ENCODE measurements around the gene ENTPD7. TPM values are rescaled to one million over a fixed set of nuclear protein-coding genes. Genes with fewer than 3 reads are reported as not detected.
"Not testable (repeated sequence)": the region's sequence is repeated elsewhere in the genome, so short reads cannot be mapped to it uniquely, and the experiment has no call there.

Gene ENTPD7
- total RNA-seq: 10 to 100 TPM; 20.2 to 21.5 TPM
- long read RNA-seq, transcript ENTPD7-201 (13 exons, 3,550 nt): major isoform, 8 of 18 reads
- long read RNA-seq, partial matches to known transcripts: 5 of 18 reads
- long read RNA-seq, other reads (novel, unspliced or antisense): 5 of 18 reads

GRCh38 chr10:99659031-99659867 lies at the start of gene ENTPD7:
Gene ENTPD7 (plus strand): TSS chr10:99659509. CDS start chr10:99659957, 448 bp downstream.
- peak; percentile 96 for ATAC-seq
- intact Hi-C loops (cut with DNase I, micrococcal nuclease): no loop called here

GRCh38 chr10:99610221-99610620 lies 49.1 kb upstream of the ENTPD7 start:
- ATAC-seq: no peak
- DNase-seq: no peak
- intact Hi-C loops (cut with DNase I, micrococcal nuclease): loop anchor here (10.0 kb wide), 3 partner anchors 55 to 215 kb away; partner anchors contain the start of gene GOT1 (in 1 of the 2)

More at GRCh38 chr10:99659031-99659867, at the start of gene ENTPD7:
- peak; percentile 96 to 97 for DNase-seq

- intact Hi-C loops (cut with DNase I, micrococcal nuclease): loop anchor here (10.0 kb wide), 3 partner anchors 57 to 217 kb away; partner anchors contain the start of gene GOT1 (in 1 of the 2)
- ATAC-seq (no peak), DNase-seq (no peak)
Measured at GRCh38 chr10:99611326-99611725, 48.0 kb upstream of the ENTPD7 start.

GRCh38 chr10:99612167-99612831 lies 47.0 kb upstream of the ENTPD7 start:
- ATAC-seq (peak; percentile 78), DNase-seq (no peak)
- intact Hi-C loops (cut with DNase I, micrococcal nuclease): loop anchor here (10.0 kb wide), 3 partner anchors 57 to 217 kb away; partner anchors contain the start of gene GOT1 (in 1 of the 2)

GRCh38 chr10:99615426-99615825 lies 43.9 kb upstream of the ENTPD7 start:
- DNase-seq (no peak), ATAC-seq (no peak)
- intact Hi-C loops (cut with DNase I, micrococcal nuclease): loop anchor here (5.0 to 10.0 kb wide), 4 partner anchors 61 to 221 kb away; partner anchors contain the start of gene GOT1 (in 2 of the 2)

- DNase-seq: no peak
- ATAC-seq: no peak
- intact Hi-C loops (cut with DNase I, micrococcal nuclease): loop anchor here (5.0 to 10.0 kb wide), 4 partner anchors 63 to 223 kb away; partner anchors contain the start of gene GOT1 (in 2 of the 2)
Measured at GRCh38 chr10:99617696-99618095, 41.6 kb upstream of the ENTPD7 start.

GRCh38 chr10:99619090-99619800 lies 40.1 kb upstream of the ENTPD7 start:
- intact Hi-C loops (cut with DNase I, micrococcal nuclease): loop anchor here (5.0 to 10.0 kb wide), 4 partner anchors 64 to 224 kb away; partner anchors contain the start of gene GOT1 (in 2 of the 2)
- DNase-seq (no peak), ATAC-seq (no peak)

- DNase-seq: peak; percentile 96 to 98
- ATAC-seq: peak; percentile 75
- intact Hi-C loops (cut with DNase I, micrococcal nuclease): loop anchor here (5.0 to 10.0 kb wide), 5 partner anchors 65 to 225 kb away; partner anchors contain the start of gene GOT1 (in 2 of the 2)
Measured at GRCh38 chr10:99619851-99620710, 39.2 kb upstream of the ENTPD7 start, which contains the start of gene SLC25A28. Gene SLC25A28 (minus strand): TSS chr10:99620439. CDS start chr10:99620335, 104 bp downstream.

- ATAC-seq: peak; percentile 83
- DNase-seq: peak; percentile 93 to 94
- intact Hi-C loops (cut with DNase I, micrococcal nuclease): loop anchor here in 1 of 2 donors (10.0 kb wide), 1 partner anchor 84 kb away; no protein-coding TSS in a partner anchor
Measured at GRCh38 chr10:99620711-99621453, 38.4 kb upstream of the ENTPD7 start.

- ATAC-seq (peak; percentile 9), DNase-seq (peak in 1 of 2 donors; percentile 22)
- intact Hi-C loops (cut with DNase I, micrococcal nuclease): loop anchor here in 1 of 2 donors (10.0 kb wide), 1 partner anchor 83 kb away; no protein-coding TSS in a partner anchor
Measured at GRCh38 chr10:99621454-99622251, 37.7 kb upstream of the ENTPD7 start.

- ATAC-seq (no peak), DNase-seq (no peak)
- intact Hi-C loops (cut with DNase I, micrococcal nuclease): loop anchor here in 1 of 2 donors (10.0 kb wide), 1 partner anchor 81 kb away; no protein-coding TSS in a partner anchor
Measured at GRCh38 chr10:99623919-99624318, 35.4 kb upstream of the ENTPD7 start.

- not testable (repeated sequence) for ATAC-seq
- intact Hi-C loops (cut with DNase I, micrococcal nuclease): loop anchor here in 1 of 2 donors (10.0 kb wide), 1 partner anchor 80 kb away; no protein-coding TSS in a partner anchor
Measured at GRCh38 chr10:99625124-99625523, 34.2 kb upstream of the ENTPD7 start.

GRCh38 chr10:99628923-99629624 lies 30.2 kb upstream of the ENTPD7 start:
- intact Hi-C loops (cut with DNase I, micrococcal nuclease): loop anchor here in 1 of 2 donors (10.0 kb wide), 1 partner anchor 76 kb away; no protein-coding TSS in a partner anchor
- ATAC-seq (no peak), DNase-seq (no peak)

More at GRCh38 chr10:99625124-99625523, 34.2 kb upstream of the ENTPD7 start:
- DNase-seq: not testable (repeated sequence)

GRCh38 chr10:99629625-99629978 lies 29.7 kb upstream of the ENTPD7 start:
- DNase-seq: no peak
- intact Hi-C loops (cut with DNase I, micrococcal nuclease): loop anchor here in 1 of 2 donors (10.0 kb wide), 1 partner anchor 75 kb away; no protein-coding TSS in a partner anchor
- ATAC-seq: no peak

GRCh38 chr10:99630433-99630832 lies 28.9 kb upstream of the ENTPD7 start:
- intact Hi-C loops (cut with DNase I, micrococcal nuclease): no loop called here
- ATAC-seq: peak; percentile 77
- DNase-seq: peak in 1 of 2 donors; percentile 66
